HEK293 (cell line): Measurements from ENCODE around the gene MALT1.

ENCODE experiments used
- HOXD13 ChIP-seq: sonication (generic); formaldehyde crosslinking; IDR thresholded peaks from 2 replicates; pipeline ENCODE4 v1.8.0; 2022; ENCODE audit warnings: missing genetic modification reagents, borderline replicate concordance
- KLF8 ChIP-seq: fragments of 450-650 bp; formaldehyde crosslinking; IDR thresholded peaks from 2 replicates; pipeline ENCODE4 v1.5.1; 2016; ENCODE audit warnings: missing biosample characterization, missing genetic modification characterization
- KLF9 ChIP-seq: fragments of 450-650 bp; formaldehyde crosslinking; IDR thresholded peaks from 2 replicates; pipeline ENCODE4 v1.5.1; 2016; ENCODE audit warnings: missing biosample characterization, missing genetic modification characterization, low read depth
- MEIS1 ChIP-seq: sonication (generic); formaldehyde crosslinking; IDR thresholded peaks from 2 replicates; pipeline ENCODE4 v1.8.1; 2022; ENCODE audit warnings: missing genetic modification reagents, mild to moderate bottlenecking, borderline replicate concordance
- OSR2 ChIP-seq: fragments of 450-650 bp; formaldehyde crosslinking; IDR thresholded peaks from 2 replicates; pipeline ENCODE4 v1.5.1; 2016; ENCODE audit warnings: missing biosample characterization, missing genetic modification characterization
- PRDM1 ChIP-seq: fragments of 450-650 bp; formaldehyde crosslinking; IDR thresholded peaks from 2 replicates; pipeline ENCODE4; 2016; ENCODE audit warnings: missing biosample characterization, missing genetic modification characterization
- SCRT1 ChIP-seq: fragments of 450-650 bp; formaldehyde crosslinking; IDR thresholded peaks from 2 replicates; pipeline ENCODE4 v1.5.1; 2016; ENCODE audit warnings: missing biosample characterization, missing genetic modification characterization, borderline replicate concordance
- TRIM28 ChIP-seq: IDR thresholded peaks from 2 replicates; pipeline ENCODE4 v1.6.1; 2011; ENCODE audit warnings: low read length, control low read depth, borderline replicate concordance
- ZBTB1 ChIP-seq: fragments of 450-650 bp; formaldehyde crosslinking; IDR thresholded peaks from 2 replicates; pipeline ENCODE4 v1.5.1; 2016; ENCODE audit warnings: missing biosample characterization, missing genetic modification characterization
- ZBTB48 ChIP-seq: fragments of 450-650 bp; formaldehyde crosslinking; IDR thresholded peaks from 2 replicates; pipeline ENCODE4 v1.5.1; 2016; ENCODE audit warnings: missing biosample characterization, missing genetic modification characterization
- ZBTB7A ChIP-seq: fragments of 450-650 bp; formaldehyde crosslinking; IDR thresholded peaks from 2 replicates; pipeline ENCODE4 v1.5.1; 2016; ENCODE audit warnings: low read depth, missing biosample characterization, missing genetic modification characterization
- ZNF121 ChIP-seq: fragments of 450-650 bp; formaldehyde crosslinking; IDR thresholded peaks from 2 replicates; pipeline ENCODE4 v1.5.1; 2016; ENCODE audit warnings: missing biosample characterization, missing genetic modification characterization
- ZNF184 ChIP-seq: fragments of 450-650 bp; IDR thresholded peaks from 2 replicates; pipeline ENCODE4 v1.5.1; 2018; ENCODE audit warnings: missing biosample characterization, mild to moderate bottlenecking, missing genetic modification characterization
- ZNF24 ChIP-seq: fragments of 450-650 bp; formaldehyde crosslinking; IDR thresholded peaks from 2 replicates; pipeline ENCODE4 v1.5.1; 2016; ENCODE audit warnings: missing biosample characterization, missing genetic modification characterization
- ZNF391 ChIP-seq: fragments of 450-650 bp; formaldehyde crosslinking; IDR thresholded peaks from 2 replicates; pipeline ENCODE4 v1.5.1; 2016; ENCODE audit warnings: low read depth, missing biosample characterization, missing genetic modification characterization, borderline replicate concordance
- ZNF433 ChIP-seq: fragments of 450-650 bp; formaldehyde crosslinking; IDR thresholded peaks from 2 replicates; pipeline ENCODE4 v1.5.1; 2016; ENCODE audit warnings: missing biosample characterization, missing genetic modification characterization, low read depth
- ZNF521 ChIP-seq: fragments of 450-650 bp; formaldehyde crosslinking; IDR thresholded peaks from 2 replicates; pipeline ENCODE4 v1.5.1; 2017; ENCODE audit warnings: missing biosample characterization, mild to moderate bottlenecking, missing genetic modification characterization
- ZNF549 ChIP-seq: fragments of 450-650 bp; IDR thresholded peaks from 2 replicates; pipeline ENCODE4 v1.5.1; 2018; ENCODE audit warnings: missing biosample characterization, missing genetic modification characterization, mild to moderate bottlenecking, inconsistent platforms, moderate library complexity
- ZNF560 ChIP-seq: fragments of 450-650 bp; formaldehyde crosslinking; IDR thresholded peaks from 2 replicates; pipeline ENCODE4 v1.5.1; 2017; ENCODE audit warnings: missing biosample characterization, missing genetic modification characterization, borderline replicate concordance
- ZNF624 ChIP-seq: fragments of 450-650 bp; formaldehyde crosslinking; IDR thresholded peaks from 2 replicates; pipeline ENCODE4 v1.5.1; 2017; ENCODE audit warnings: missing biosample characterization, missing genetic modification characterization
- ZNF626 ChIP-seq: fragments of 450-650 bp; sonication (Bioruptor Pico); formaldehyde crosslinking; IDR thresholded peaks from 2 replicates; pipeline ENCODE4 v1.5.1; 2018; ENCODE audit warnings: missing biosample characterization, missing genetic modification characterization, inconsistent platforms
- ZNF629 ChIP-seq: fragments of 450-650 bp; formaldehyde crosslinking; IDR thresholded peaks from 2 replicates; pipeline ENCODE4 v1.5.1; 2017; ENCODE audit warnings: missing biosample characterization, missing genetic modification characterization
- ZNF654 ChIP-seq: fragments of 450-650 bp; formaldehyde crosslinking; IDR thresholded peaks from 2 replicates; pipeline ENCODE4 v1.5.1; 2016; ENCODE audit warnings: low read depth, missing biosample characterization, missing genetic modification characterization
- ZNF658 ChIP-seq: fragments of 450-650 bp; formaldehyde crosslinking; IDR thresholded peaks from 2 replicates; pipeline ENCODE4; 2016; ENCODE audit warnings: missing biosample characterization, missing genetic modification characterization
- ZNF768 ChIP-seq: fragments of 450-650 bp; formaldehyde crosslinking; IDR thresholded peaks from 2 replicates; pipeline ENCODE4 v1.5.1; 2018; ENCODE audit warnings: missing biosample characterization, mild to moderate bottlenecking, missing genetic modification characterization
- TF ChIP-seq, protein P1 (sequence below): fragments of 450-650 bp; formaldehyde crosslinking; IDR thresholded peaks from 2 replicates; pipeline ENCODE4 v1.5.1; 2016; ENCODE audit warnings: missing biosample characterization, missing genetic modification characterization
- TF ChIP-seq, protein P2 (sequence below): fragments of 450-650 bp; formaldehyde crosslinking; IDR thresholded peaks from 2 replicates; pipeline ENCODE4 v1.5.1; 2016; ENCODE audit warnings: missing biosample characterization, missing genetic modification characterization
- TF ChIP-seq, protein P3 (sequence below): fragments of 450-650 bp; formaldehyde crosslinking; IDR thresholded peaks from 2 replicates; pipeline ENCODE4 v1.5.1; 2016; ENCODE audit warnings: missing biosample characterization, missing genetic modification characterization
- TF ChIP-seq, protein P4 (sequence below): fragments of 450-650 bp; formaldehyde crosslinking; optimal IDR thresholded peaks from 2 replicates; pipeline ENCODE3; 2016; ENCODE audit warnings: missing biosample characterization, mild to moderate bottlenecking, missing genetic modification characterization
- TF ChIP-seq, protein P5 (sequence below): fragments of 450-650 bp; formaldehyde crosslinking; IDR thresholded peaks from 2 replicates; pipeline ENCODE4 v1.5.1; 2017; ENCODE audit warnings: missing biosample characterization, missing genetic modification characterization
- TF ChIP-seq, protein P6 (sequence below): fragments of 450-650 bp; formaldehyde crosslinking; IDR thresholded peaks from 2 replicates; pipeline ENCODE4 v1.5.1; 2016; ENCODE audit warnings: missing biosample characterization, missing genetic modification characterization

MALT1 gene

DNA sequence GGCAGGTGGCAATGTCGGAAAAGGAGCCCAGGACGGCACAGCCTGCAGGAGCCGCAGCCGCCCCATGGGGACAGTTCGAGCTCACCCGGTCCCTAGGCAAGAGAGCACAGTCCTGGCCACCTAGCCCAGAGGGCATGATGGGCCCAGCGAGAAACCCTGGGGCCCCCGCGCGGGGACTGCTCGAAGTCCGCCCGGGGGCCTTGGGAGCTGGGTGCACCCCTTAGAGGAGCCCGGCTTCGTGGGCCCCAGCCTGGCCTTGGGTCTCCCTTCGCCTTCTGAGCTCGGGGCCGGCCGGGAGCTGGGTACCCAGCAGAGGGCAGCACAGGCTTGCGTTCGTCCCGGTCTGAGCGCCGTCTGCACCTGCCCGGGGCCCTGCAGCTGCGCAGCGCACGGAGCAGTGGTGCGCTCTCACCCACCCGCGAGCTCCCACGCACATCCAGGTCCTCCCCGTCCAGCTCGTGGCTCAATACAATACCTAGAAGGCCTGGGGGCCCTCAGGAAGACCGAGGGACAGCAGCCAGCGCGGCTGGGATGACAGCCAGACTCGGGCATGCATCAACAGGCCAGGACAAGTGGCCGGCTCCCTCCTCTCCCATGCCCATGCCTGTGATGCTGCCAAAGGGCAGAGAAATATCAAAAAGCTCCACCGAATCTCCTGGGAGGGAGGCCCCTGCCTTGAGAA lies 97.2 kb downstream of the MALT1 start (continued):
- TF ChIP-seq ZNF521 (tag by site-specific recombination) (no peak), ZNF549 (no peak), ZNF184 (tag by site-specific recombination) (no peak), ZNF24 (no peak), ZNF121 (no peak), KLF9 (no peak), ZNF654 (tag by site-specific recombination) (peak; percentile 72), ZBTB48 (tag by site-specific recombination) (no peak; the same call in 1 of the 2 replicates), ZNF624 (no peak), ZBTB1 (tag by site-specific recombination) (no peak), ZNF768 (tag by site-specific recombination) (no peak), ZNF391 (tag by site-specific recombination) (no peak), SCRT1 (tag by site-specific recombination) (peak; percentile 64; the same call in 1 of the 2 replicates), OSR2 (tag by site-specific recombination) (no peak), MEIS1 (no peak), HOXD13 (CRISPR knock-in tag) (no peak), PRDM1 (no peak), ZNF629 (no peak), ZNF433 (tag by site-specific recombination) (no peak), TRIM28 (no peak), ZNF560 (tag by site-specific recombination) (no peak), ZNF658 (tag by site-specific recombination) (no peak), KLF8 (tag by site-specific recombination) (no peak), ZNF626 (tag by site-specific recombination) (no peak), ZBTB7A (tag by site-specific recombination) (no peak)
- TF ChIP-seq, protein P1, sequence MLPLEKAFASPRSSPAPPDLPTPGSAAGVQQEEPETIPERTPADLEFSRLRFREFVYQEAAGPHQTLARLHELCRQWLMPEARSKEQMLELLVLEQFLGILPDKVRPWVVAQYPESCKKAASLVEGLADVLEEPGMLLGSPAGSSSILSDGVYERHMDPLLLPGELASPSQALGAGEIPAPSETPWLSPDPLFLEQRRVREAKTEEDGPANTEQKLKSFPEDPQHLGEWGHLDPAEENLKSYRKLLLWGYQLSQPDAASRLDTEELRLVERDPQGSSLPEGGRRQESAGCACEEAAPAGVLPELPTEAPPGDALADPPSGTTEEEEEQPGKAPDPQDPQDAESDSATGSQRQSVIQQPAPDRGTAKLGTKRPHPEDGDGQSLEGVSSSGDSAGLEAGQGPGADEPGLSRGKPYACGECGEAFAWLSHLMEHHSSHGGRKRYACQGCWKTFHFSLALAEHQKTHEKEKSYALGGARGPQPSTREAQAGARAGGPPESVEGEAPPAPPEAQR, result no peak
- TF ChIP-seq, protein P2, sequence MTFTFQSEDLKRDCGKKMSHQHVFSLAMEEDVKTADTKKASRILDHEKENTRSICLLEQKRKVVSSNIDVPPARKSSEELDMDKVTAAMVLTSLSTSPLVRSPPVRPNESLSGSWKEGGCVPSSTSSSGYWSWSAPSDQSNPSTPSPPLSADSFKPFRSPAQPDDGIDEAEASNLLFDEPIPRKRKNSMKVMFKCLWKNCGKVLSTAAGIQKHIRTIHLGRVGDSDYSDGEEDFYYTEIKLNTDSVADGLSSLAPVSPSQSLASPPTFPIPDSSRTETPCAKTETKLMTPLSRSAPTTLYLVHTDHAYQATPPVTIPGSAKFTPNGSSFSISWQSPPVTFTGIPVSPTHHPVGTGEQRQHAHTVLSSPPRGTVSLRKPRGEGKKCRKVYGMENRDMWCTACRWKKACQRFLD (tag by site-specific recombination), result no peak
- TF ChIP-seq, protein P3, sequence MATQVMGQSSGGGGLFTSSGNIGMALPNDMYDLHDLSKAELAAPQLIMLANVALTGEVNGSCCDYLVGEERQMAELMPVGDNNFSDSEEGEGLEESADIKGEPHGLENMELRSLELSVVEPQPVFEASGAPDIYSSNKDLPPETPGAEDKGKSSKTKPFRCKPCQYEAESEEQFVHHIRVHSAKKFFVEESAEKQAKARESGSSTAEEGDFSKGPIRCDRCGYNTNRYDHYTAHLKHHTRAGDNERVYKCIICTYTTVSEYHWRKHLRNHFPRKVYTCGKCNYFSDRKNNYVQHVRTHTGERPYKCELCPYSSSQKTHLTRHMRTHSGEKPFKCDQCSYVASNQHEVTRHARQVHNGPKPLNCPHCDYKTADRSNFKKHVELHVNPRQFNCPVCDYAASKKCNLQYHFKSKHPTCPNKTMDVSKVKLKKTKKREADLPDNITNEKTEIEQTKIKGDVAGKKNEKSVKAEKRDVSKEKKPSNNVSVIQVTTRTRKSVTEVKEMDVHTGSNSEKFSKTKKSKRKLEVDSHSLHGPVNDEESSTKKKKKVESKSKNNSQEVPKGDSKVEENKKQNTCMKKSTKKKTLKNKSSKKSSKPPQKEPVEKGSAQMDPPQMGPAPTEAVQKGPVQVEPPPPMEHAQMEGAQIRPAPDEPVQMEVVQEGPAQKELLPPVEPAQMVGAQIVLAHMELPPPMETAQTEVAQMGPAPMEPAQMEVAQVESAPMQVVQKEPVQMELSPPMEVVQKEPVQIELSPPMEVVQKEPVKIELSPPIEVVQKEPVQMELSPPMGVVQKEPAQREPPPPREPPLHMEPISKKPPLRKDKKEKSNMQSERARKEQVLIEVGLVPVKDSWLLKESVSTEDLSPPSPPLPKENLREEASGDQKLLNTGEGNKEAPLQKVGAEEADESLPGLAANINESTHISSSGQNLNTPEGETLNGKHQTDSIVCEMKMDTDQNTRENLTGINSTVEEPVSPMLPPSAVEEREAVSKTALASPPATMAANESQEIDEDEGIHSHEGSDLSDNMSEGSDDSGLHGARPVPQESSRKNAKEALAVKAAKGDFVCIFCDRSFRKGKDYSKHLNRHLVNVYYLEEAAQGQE, result no peak
- TF ChIP-seq, protein P4, sequence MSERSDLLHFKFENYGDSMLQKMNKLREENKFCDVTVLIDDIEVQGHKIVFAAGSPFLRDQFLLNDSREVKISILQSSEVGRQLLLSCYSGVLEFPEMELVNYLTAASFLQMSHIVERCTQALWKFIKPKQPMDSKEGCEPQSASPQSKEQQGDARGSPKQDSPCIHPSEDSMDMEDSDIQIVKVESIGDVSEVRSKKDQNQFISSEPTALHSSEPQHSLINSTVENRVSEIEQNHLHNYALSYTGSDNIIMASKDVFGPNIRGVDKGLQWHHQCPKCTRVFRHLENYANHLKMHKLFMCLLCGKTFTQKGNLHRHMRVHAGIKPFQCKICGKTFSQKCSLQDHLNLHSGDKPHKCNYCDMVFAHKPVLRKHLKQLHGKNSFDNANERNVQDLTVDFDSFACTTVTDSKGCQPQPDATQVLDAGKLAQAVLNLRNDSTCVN (tag by site-specific recombination), result peak; percentile 17
- TF ChIP-seq, protein P5, sequence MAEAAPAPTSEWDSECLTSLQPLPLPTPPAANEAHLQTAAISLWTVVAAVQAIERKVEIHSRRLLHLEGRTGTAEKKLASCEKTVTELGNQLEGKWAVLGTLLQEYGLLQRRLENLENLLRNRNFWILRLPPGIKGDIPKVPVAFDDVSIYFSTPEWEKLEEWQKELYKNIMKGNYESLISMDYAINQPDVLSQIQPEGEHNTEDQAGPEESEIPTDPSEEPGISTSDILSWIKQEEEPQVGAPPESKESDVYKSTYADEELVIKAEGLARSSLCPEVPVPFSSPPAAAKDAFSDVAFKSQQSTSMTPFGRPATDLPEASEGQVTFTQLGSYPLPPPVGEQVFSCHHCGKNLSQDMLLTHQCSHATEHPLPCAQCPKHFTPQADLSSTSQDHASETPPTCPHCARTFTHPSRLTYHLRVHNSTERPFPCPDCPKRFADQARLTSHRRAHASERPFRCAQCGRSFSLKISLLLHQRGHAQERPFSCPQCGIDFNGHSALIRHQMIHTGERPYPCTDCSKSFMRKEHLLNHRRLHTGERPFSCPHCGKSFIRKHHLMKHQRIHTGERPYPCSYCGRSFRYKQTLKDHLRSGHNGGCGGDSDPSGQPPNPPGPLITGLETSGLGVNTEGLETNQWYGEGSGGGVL (tag by site-specific recombination), result no peak
- TF ChIP-seq, protein P6, sequence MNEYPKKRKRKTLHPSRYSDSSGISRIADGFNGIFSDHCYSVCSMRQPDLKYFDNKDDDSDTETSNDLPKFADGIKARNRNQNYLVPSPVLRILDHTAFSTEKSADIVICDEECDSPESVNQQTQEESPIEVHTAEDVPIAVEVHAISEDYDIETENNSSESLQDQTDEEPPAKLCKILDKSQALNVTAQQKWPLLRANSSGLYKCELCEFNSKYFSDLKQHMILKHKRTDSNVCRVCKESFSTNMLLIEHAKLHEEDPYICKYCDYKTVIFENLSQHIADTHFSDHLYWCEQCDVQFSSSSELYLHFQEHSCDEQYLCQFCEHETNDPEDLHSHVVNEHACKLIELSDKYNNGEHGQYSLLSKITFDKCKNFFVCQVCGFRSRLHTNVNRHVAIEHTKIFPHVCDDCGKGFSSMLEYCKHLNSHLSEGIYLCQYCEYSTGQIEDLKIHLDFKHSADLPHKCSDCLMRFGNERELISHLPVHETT (tag by site-specific recombination), result no peak
